GM21737 (cell line): ENCODE results near the gene MED19.
"Not testable (repeated sequence)": the region's sequence is repeated elsewhere in the genome, so short reads cannot be mapped to it uniquely, and the experiment has no call there.

Experiments used
- ATAC-seq: cut with Tn5 transposase; IDR thresholded peaks from one replicate; pipeline ENCODE4 v1.9.1; 2021; ENCODE audit warnings: mild to moderate bottlenecking, moderate library complexity; ENCODE audit not compliant: unreplicated experiment

MED19 gene

GRCh38 chr11:57711414-57712255 lies at the start of gene MED19:
Gene MED19, minus strand, starts transcription at chr11:57712215. Its CDS starts 36 bp downstream, at chr11:57712179.
- peak; percentile 38 for ATAC-seq

- ATAC-seq = no peak
Measured at GRCh38 chr11:57758174-57758573, 46.2 kb upstream of the MED19 start.

- ATAC-seq = no peak
Measured at GRCh38 chr11:57752954-57753353, 40.9 kb upstream of the MED19 start.

- ATAC-seq = no peak
Measured at GRCh38 chr11:57751676-57752253, 39.8 kb upstream of the MED19 start, which contains the start of gene BTBD18. Gene BTBD18, minus strand, starts transcription at chr11:57751819. Its CDS starts 631 bp downstream, at chr11:57751188.

- no peak for ATAC-seq
Measured at GRCh38 chr11:57751176-57751575, 39.2 kb upstream of the MED19 start.

- no peak for ATAC-seq
Measured at GRCh38 chr11:57746920-57747319, 34.9 kb upstream of the MED19 start.

- ATAC-seq = no peak
Measured at GRCh38 chr11:57745206-57745605, 33.2 kb upstream of the MED19 start.

- ATAC-seq = no peak
Measured at GRCh38 chr11:57744357-57744756, 32.3 kb upstream of the MED19 start.

GRCh38 chr11:57742087-57742452 lies 30.1 kb upstream of the MED19 start:
- no peak for ATAC-seq

- ATAC-seq = peak; percentile 91
Measured at GRCh38 chr11:57741132-57742086, 29.4 kb upstream of the MED19 start, which contains the start of gene SELENOH. Gene SELENOH, plus strand, starts transcription at chr11:57741491. Its CDS starts 105 bp downstream, at chr11:57741596.

GRCh38 chr11:57735619-57736298 lies 23.7 kb upstream of the MED19 start:
- no peak for ATAC-seq

GRCh38 chr11:57732661-57733060 lies 20.6 kb upstream of the MED19 start:
- no peak for ATAC-seq

GRCh38 chr11:57729479-57729878 lies 17.5 kb upstream of the MED19 start:
- ATAC-seq = no peak

GRCh38 chr11:57728829-57729228 lies 16.8 kb upstream of the MED19 start:
- no peak for ATAC-seq

- ATAC-seq = no peak
Measured at GRCh38 chr11:57727185-57727584, 15.2 kb upstream of the MED19 start.

GRCh38 chr11:57716726-57717125 lies 4.7 kb upstream of the MED19 start:
- ATAC-seq = not testable (repeated sequence)

GRCh38 chr11:57713835-57714234 lies 1.8 kb upstream of the MED19 start:
- ATAC-seq = no peak

- ATAC-seq = peak; percentile 95
Measured at GRCh38 chr11:57712256-57713150, 488 bp upstream of the MED19 start, which contains the start of gene TMX2. Gene TMX2, plus strand, starts transcription at chr11:57712593. Its CDS starts 26 bp downstream, at chr11:57712619.

- no peak for ATAC-seq
Measured at GRCh38 chr11:57709802-57710367, 2.1 kb downstream of the MED19 start.
